Psoas muscle (tissue), 8 donors: ENCODE measurements around the gene DDA1. TPM values are rescaled to one million over a fixed set of nuclear protein-coding genes. Genes with fewer than 3 reads are reported as not detected.

Source experiments
- ATAC-seq, 4 donors: fragments of 200-7000 bp; cut with Tn5 transposase; one replicate each; pipeline ENCODE4 v1.9.1; 2020; ENCODE audit warnings: moderate library complexity in 3 of 4, mild to moderate bottlenecking in 2 of 4
- DNase-seq, 2 donors: peaks; one replicate each; pipeline ENCODE4 v3.0.0-alpha.2; 2020
- H3K27ac ChIP-seq: fragments of 200-600 bp; one replicate; pipeline ENCODE4 v1.8.0; 2022
- H3K27me3 ChIP-seq, 3 donors: fragments of 200-600 bp in 1 of 3; one replicate each; pipeline versions ENCODE4 v1.6.1 to v1.8.0; 2013 to 2022; ENCODE audit warnings: low read length in 2 of 3, mild to moderate bottlenecking in 2 of 3, moderate library complexity in 1 of 3; ENCODE audit not compliant: insufficient read depth in 3 of 3
- H3K36me3 ChIP-seq, 2 donors: fragments of 200-600 bp in 1 of 2; one replicate each; pipeline versions ENCODE4 v1.6.1 to v1.8.0; 2013 to 2022; ENCODE audit warnings: low read depth in 1 of 2, mild to moderate bottlenecking in 1 of 2, moderate library complexity in 1 of 2; ENCODE audit not compliant: insufficient read depth in 1 of 2
- H3K4me1 ChIP-seq: fragments of 200-600 bp; one replicate; pipeline ENCODE4 v1.8.0; 2022
- H3K4me3 ChIP-seq: fragments of 200-600 bp; one replicate; pipeline ENCODE4 v1.8.0; 2022; ENCODE audit warnings: mild to moderate bottlenecking
- H3K9me3 ChIP-seq: fragments of 200-600 bp; one replicate; pipeline ENCODE4 v1.8.0; 2022
- CTCF ChIP-seq: fragments of 200-600 bp; IDR thresholded peaks from one replicate; pipeline ENCODE4 v1.8.0; 2022; ENCODE audit warnings: antibody characterized with exemption
- WGBS, 3 donors: extraction: QIAGEN DNeasy Blood & Tissue Kit; methylation state at CpG; one replicate each; pipeline versions ENCODE4 v1.1.6 to v1.1.7; 2013; 5-methylcytosine and 5-hydroxymethylcytosine counted together
- intact Hi-C, 2 donors: fragments of 100-400 bp; cut with DNase I; formaldehyde crosslinking; loops; one replicate each; pipeline versions ENCODE4 v1.11.0 to v1.14.2; 2022
- polyA plus RNA-seq, 3 donors: library from polyadenylated mRNA; stranded (reverse); fragments of 200-250 nt; gene quantifications; one replicate each; pipeline ENCODE4 v1.2.3, GENCODE V29; 2013
- total RNA-seq, 4 donors: library from RNA; stranded (reverse); fragmentation: NEBNext Ultra II Directional in 2 of 4; extraction: Animal tissue kit (Norgen Biotek cat#: 25700) in 2 of 4; gene quantifications; one replicate each; pipeline versions ENCODE4 v1.2.1 to v1.2.4, GENCODE V29; 2021 to 2023
- donor health status: healthy with polysubstance abuse.
- donor health status: DM: no; HTN: no; CAD: no; lungs with moderate emphysema.
- donor health status: Bipolar disorder and iron deficiency.
- donor health status: healthy.
- donor health status: DM: yes; HTN: yes; CAD: no.
- donor health status: DM: no; HTN: no; CAD: no.
- donor health status: DM: no; HTN: no; CAD: no.
- donor health status: DM: yes; HTN: yes; CAD: no.

Gene DDA1
- total and polyA plus RNA-seq, 7 donors, result 21.5 to 90.4 (median 35.4) TPM

GRCh38 chr19:17341386-17341785, 32.0 kb downstream of the DDA1 start:
- ATAC-seq, result no peak
- Histone ChIP-seq H3K4me3 (no peak overlapping the region), H3K4me1 (peaks cover 10% of the 10 kb centered on the region), H3K9me3 (no peaks in the 10 kb centered on the region), H3K27ac (no peak overlapping the region), H3K36me3 (peaks cover 0 to 28% of the 10 kb centered on the region in 2 donors), H3K27me3 (no peaks in the 10 kb centered on the region)
- WGBS, 3 donors, result 92 to 93% (median 93%) methylated on average over 15 of the region's 15 CpGs
- intact Hi-C loops, result no loop called here
- no peak for TF ChIP-seq CTCF
- peak in 1 of 2 donors; percentile 40 for DNase-seq

GRCh38 chr19:17341845-17342244, 32.5 kb downstream of the DDA1 start:
- H3K4me1 ChIP-seq, result peaks cover 15% of the 10 kb centered on the region
- DNase-seq, result no peak
- TF ChIP-seq CTCF, result no peak
- no peaks in the 10 kb centered on the region for H3K27me3 ChIP-seq
- no peak overlapping the region for H3K27ac ChIP-seq
- H3K4me3 ChIP-seq, result no peak overlapping the region
- 80 to 89% (median 85%) methylated on average over 7 of the region's 7 CpGs for WGBS, 3 donors
- no peak for ATAC-seq
- H3K36me3 ChIP-seq, result peaks cover 0 to 28% of the 10 kb centered on the region in 2 donors
- intact Hi-C loops, result no loop called here
- H3K9me3 ChIP-seq, result no peaks in the 10 kb centered on the region

- Histone ChIP-seq H3K9me3 (no peaks in the 10 kb centered on the region), H3K4me3 (no peak overlapping the region), H3K27ac (peak overlapping the region; percentile 65), H3K36me3 (peaks cover 0 to 12% of the 10 kb centered on the region in 2 donors), H3K27me3 (no peaks in the 10 kb centered on the region), H3K4me1 (peaks cover 26% of the 10 kb centered on the region)
- intact Hi-C loops, result loop anchor here (1.0 to 5.0 kb wide), 2 partner anchors 40 to 121 kb away; no protein-coding TSS in a partner anchor
- peak; percentile 78 to 94 (median 86) for ATAC-seq
- peak; percentile 98 for TF ChIP-seq CTCF
- WGBS, 3 donors, result 13 to 18% (median 14%) methylated on average over 24 of the region's 24 CpGs
- DNase-seq, result peak; percentile 77 to 85
Observed at GRCh38 chr19:17346109-17346671, 36.8 kb downstream of the DDA1 start.

DNA sequence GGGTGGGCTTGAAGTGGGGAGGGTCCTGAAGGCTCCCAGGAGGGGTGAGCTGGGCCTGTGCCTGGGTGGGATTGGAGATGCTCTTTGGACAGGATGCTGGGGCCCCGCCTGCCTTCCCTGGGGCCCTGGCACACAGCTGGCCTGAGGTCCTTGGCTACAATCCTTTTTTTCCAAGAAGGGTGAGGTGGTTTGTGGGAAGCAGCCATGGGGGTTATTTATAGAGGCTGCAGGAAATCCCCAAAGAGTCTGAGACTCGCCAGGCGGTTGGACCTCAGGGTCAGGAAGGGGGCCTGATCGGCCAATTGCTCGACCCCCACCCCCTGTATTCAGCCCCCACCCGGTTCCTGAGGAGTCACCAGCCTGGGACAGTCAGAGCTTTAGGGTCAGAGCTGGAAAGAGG, 38.0 kb downstream of the DDA1 start:
- intact Hi-C loops, result loop anchor here (1.0 to 5.0 kb wide), 2 partner anchors 39 to 120 kb away; no protein-coding TSS in a partner anchor
- no peaks in the 10 kb centered on the region for H3K9me3 ChIP-seq
- WGBS, 3 donors, result 3 to 5% (median 4%) methylated on average over 6 of the region's 6 CpGs
- peak in 1 of 2 donors; percentile 47 for DNase-seq
- ATAC-seq, result peak; percentile 72 to 84 (median 78)
- H3K4me3 ChIP-seq, result no peak overlapping the region
- no peaks in the 10 kb centered on the region for H3K27me3 ChIP-seq
- peak overlapping the region; percentile 65 for H3K27ac ChIP-seq
- peaks cover 0 to 6% of the 10 kb centered on the region in 2 donors for H3K36me3 ChIP-seq
- TF ChIP-seq CTCF, result no peak
- H3K4me1 ChIP-seq, result peaks cover 26% of the 10 kb centered on the region

GRCh38 chr19:17347877-17348276, 38.5 kb downstream of the DDA1 start:
- DNase-seq (no peak), ATAC-seq (peak in 1 of 4 donors; percentile 10)
- no peaks in the 10 kb centered on the region for H3K27me3 ChIP-seq
- no peak overlapping the region for H3K4me3 ChIP-seq
- WGBS, 3 donors, result 18 to 40% (median 39%) methylated on average over 2 of the region's 2 CpGs
- peaks cover 0 to 6% of the 10 kb centered on the region in 2 donors for H3K36me3 ChIP-seq
- peaks cover 26% of the 10 kb centered on the region for H3K4me1 ChIP-seq
- H3K9me3 ChIP-seq, result no peaks in the 10 kb centered on the region
- intact Hi-C loops, result loop anchor here (1.0 to 5.0 kb wide), 2 partner anchors 38 to 119 kb away; no protein-coding TSS in a partner anchor
- TF ChIP-seq CTCF, result no peak
- peak overlapping the region; percentile 65 for H3K27ac ChIP-seq
